GM12878 (cell line): Measurements from ENCODE around the gene SHC3.

ENCODE experiments used
- CBX3 ChIP-seq: fragments of 200-600 bp; sonication (generic); IDR thresholded peaks from 2 replicates; pipeline ENCODE4 v1.6.1; 2016; ENCODE audit warnings: low read depth, borderline replicate concordance
- CTCF ChIP-seq, 3 experiments: IDR thresholded peaks in 2 of 3; conservative IDR thresholded peaks in 1 of 3; 2 replicates each; pipeline ENCODE4 v1.5.1; 2011; ENCODE audit warnings: low read depth in 3 of 3, low read length in 3 of 3, mild to moderate bottlenecking in 3 of 3, control low read depth in 2 of 3, moderate library complexity in 2 of 3, inconsistent platforms in 1 of 3, mixed read lengths in 1 of 3; ENCODE audit not compliant: control insufficient read depth in 2 of 3, insufficient read depth in 1 of 3; ENCODE audit errors: extremely low read depth in 1 of 3
- EP300 ChIP-seq, 2 experiments: fragments of 150-350 bp in 1 of 2; IDR thresholded peaks; 2 replicates each; pipeline ENCODE4 v1.6.1; 2011 to 2012; ENCODE audit warnings: low read depth in 2 of 2, low read length in 2 of 2, borderline replicate concordance in 1 of 2, improper control_type of control experiment in 1 of 2, inconsistent platforms in 1 of 2; ENCODE audit not compliant: control insufficient read depth in 1 of 2
- FOXM1 ChIP-seq: IDR thresholded peaks from 2 replicates; pipeline ENCODE4 v1.6.1; 2012; ENCODE audit warnings: low read depth, mild to moderate bottlenecking, inconsistent platforms, low read length, moderate library complexity
- HDAC2 ChIP-seq: fragments of 200-600 bp; sonication (generic); IDR thresholded peaks from 2 replicates; pipeline ENCODE4 v1.6.1; 2017
- POLR2A ChIP-seq: IDR thresholded peaks from 2 replicates; pipeline ENCODE4 v1.6.1; 2011; ENCODE audit warnings: low read depth, mild to moderate bottlenecking, low read length
- SIX5 ChIP-seq: IDR thresholded peaks from 2 replicates; pipeline ENCODE4 v1.6.1; 2011; ENCODE audit warnings: mild to moderate bottlenecking, low read depth, low read length, moderate library complexity; ENCODE audit not compliant: severe bottlenecking
- SMC3 ChIP-seq: IDR thresholded peaks from 2 replicates; pipeline ENCODE4 v1.6.1; 2011; ENCODE audit warnings: low read length, improper control_type of control experiment, borderline replicate concordance
- SRF ChIP-seq, 2 experiments: IDR thresholded peaks; 2 replicates each; pipeline ENCODE4 v1.6.1; 2011; ENCODE audit warnings: low read depth in 2 of 2, low read length in 2 of 2, mild to moderate bottlenecking in 1 of 2, moderate library complexity in 1 of 2
- TAF1 ChIP-seq: IDR thresholded peaks from 2 replicates; pipeline ENCODE4 v1.6.1; 2011; ENCODE audit warnings: mild to moderate bottlenecking, low read depth, low read length, borderline replicate concordance
- TCF7 ChIP-seq: IDR thresholded peaks from 2 replicates; pipeline ENCODE4 v1.6.1; 2014; ENCODE audit warnings: antibody characterized with exemption, borderline replicate concordance
- ZSCAN29 ChIP-seq: fragments of 450-650 bp; IDR thresholded peaks from 2 replicates; pipeline ENCODE4 v1.6.1; 2017; ENCODE audit warnings: mild to moderate bottlenecking, moderate library complexity
- TF ChIP-seq, protein P1 (sequence below): IDR thresholded peaks from 2 replicates; pipeline ENCODE4 v1.6.1; 2011; ENCODE audit warnings: low read depth, low read length, improper control_type of control experiment, borderline replicate concordance

GRCh38 chr9:89116064-89116804, 62.4 kb downstream of the SHC3 start:
- TF ChIP-seq CTCF (IDR thresholded peaks at IDR 0.05 in 2 of 3, conservative IDR thresholded peaks at IDR 0.05 in 1 of 3; ENCODE audit: control insufficient read depth in 2 of 3, extremely low read depth in 1 of 3, insufficient read depth in 1 of 3, low read depth in 3 of 3, low read length in 3 of 3), result no peak
- no peak for TF ChIP-seq SIX5
- no peak for TF ChIP-seq TCF7
- TF ChIP-seq TAF1, result no peak
- no peak for TF ChIP-seq POLR2A
- no peak for TF ChIP-seq SMC3
- TF ChIP-seq CBX3, result no peak
- no peak for TF ChIP-seq FOXM1
- TF ChIP-seq EP300 (IDR thresholded peaks at IDR 0.05; ENCODE audit: borderline replicate concordance in 1 of 2, control insufficient read depth in 1 of 2, low read depth in 2 of 2, low read length in 2 of 2), result no peak
- TF ChIP-seq, protein P1, sequence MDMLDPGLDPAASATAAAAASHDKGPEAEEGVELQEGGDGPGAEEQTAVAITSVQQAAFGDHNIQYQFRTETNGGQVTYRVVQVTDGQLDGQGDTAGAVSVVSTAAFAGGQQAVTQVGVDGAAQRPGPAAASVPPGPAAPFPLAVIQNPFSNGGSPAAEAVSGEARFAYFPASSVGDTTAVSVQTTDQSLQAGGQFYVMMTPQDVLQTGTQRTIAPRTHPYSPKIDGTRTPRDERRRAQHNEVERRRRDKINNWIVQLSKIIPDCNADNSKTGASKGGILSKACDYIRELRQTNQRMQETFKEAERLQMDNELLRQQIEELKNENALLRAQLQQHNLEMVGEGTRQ, result no peak
- TF ChIP-seq ZSCAN29, result no peak
- no peak for TF ChIP-seq SRF (IDR thresholded peaks at IDR 0.05; ENCODE audit: low read depth in 2 of 2, low read length in 2 of 2)
- no peak for TF ChIP-seq HDAC2
